ENCODE measurements around the gene DYNC2LI1. TPM values are rescaled to one million over a fixed set of nuclear protein-coding genes. Genes with fewer than 3 reads are reported as not detected.

The DYNC2LI1 gene
- polyA plus RNA-seq, 1 donor (not counting 4 experiments of a cell fraction or from before 2014, with no cell fraction given), result 29.9 TPM

GRCh38 chr2:43763091-43763490 lies 10.7 kb upstream of the DYNC2LI1 start:
- H3K4me2 ChIP-seq (ENCODE audit: control insufficient read depth, extremely low read depth, insufficient read depth, low read depth, low read length), result no peak overlapping the region
- H3K4me3 ChIP-seq (ENCODE audit: control insufficient read depth in 2 of 3, extremely low read depth in 1 of 3, insufficient read depth in 2 of 3, low read depth in 1 of 3, low read length in 3 of 3), result no peak overlapping the region
- H3K9me3 ChIP-seq (ENCODE audit: control insufficient read depth, low read depth, low read length), result no peaks in the 10 kb centered on the region
- no peak overlapping the region for H3K9ac ChIP-seq (ENCODE audit: control insufficient read depth, extremely low read depth, insufficient read depth, low read length)
- no peaks in the 10 kb centered on the region for H3K36me3 ChIP-seq (ENCODE audit: control insufficient read depth in 2 of 2, extremely low read depth in 1 of 2, insufficient read depth in 2 of 2, low read length in 2 of 2)
- H3K27me3 ChIP-seq (ENCODE audit: control insufficient read depth, extremely low read depth, insufficient read depth, low read length), result no peaks in the 10 kb centered on the region
- DNase-seq (ENCODE audit: low read depth, low spot score) (no peak), FAIRE-seq (no peak)
- H3K79me2 ChIP-seq (ENCODE audit: control insufficient read depth, insufficient read depth, low read length), result no peaks in the 10 kb centered on the region
- TF ChIP-seq CTCF (optimal IDR thresholded peaks at IDR 0.05 in 1 of 3, IDR thresholded peaks at IDR 0.05 in 1 of 3, conservative IDR thresholded peaks at IDR 0.05 in 1 of 3; ENCODE audit: extremely low read depth in 1 of 3, insufficient read depth in 2 of 3, low read length in 3 of 3), result no peak
- no peak for TF ChIP-seq EZH2 (IDR thresholded peaks at IDR 0.05; ENCODE audit: low read length)
- no peak overlapping the region for H3K27ac ChIP-seq (ENCODE audit: control insufficient read depth, insufficient read depth, low read length)
- H3K9me1 ChIP-seq (ENCODE audit: control insufficient read depth, extremely low read depth, insufficient read depth, low read length), result no peaks in the 10 kb centered on the region
- no peak overlapping the region for H2AFZ ChIP-seq (ENCODE audit: control insufficient read depth, low read length)
- peaks cover 26% of the 10 kb centered on the region for H3K4me1 ChIP-seq (ENCODE audit: control insufficient read depth, extremely low read depth, insufficient read depth, low read length)
- dilution Hi-C loops (cut with MboI; ENCODE audit: extremely low pct_ligation_motif_present, low sequenced_read_pairs), result no loop called here
- no peaks in the 10 kb centered on the region for H4K20me1 ChIP-seq (ENCODE audit: control insufficient read depth, extremely low read depth, insufficient read depth, low read length)

GRCh38 chr2:43764086-43764705 lies 9.6 kb upstream of the DYNC2LI1 start:
- Histone ChIP-seq H3K27ac (ENCODE audit: control insufficient read depth, insufficient read depth, low read length) (no peak overlapping the region), H3K9me3 (ENCODE audit: control insufficient read depth, low read depth, low read length) (no peaks in the 10 kb centered on the region), H3K4me3 (ENCODE audit: control insufficient read depth in 2 of 3, extremely low read depth in 1 of 3, insufficient read depth in 2 of 3, low read depth in 1 of 3, low read length in 3 of 3) (no peak overlapping the region), H3K4me1 (ENCODE audit: control insufficient read depth, extremely low read depth, insufficient read depth, low read length) (peaks cover 15% of the 10 kb centered on the region), H3K4me2 (ENCODE audit: control insufficient read depth, extremely low read depth, insufficient read depth, low read depth, low read length) (no peak overlapping the region), H3K36me3 (ENCODE audit: control insufficient read depth in 2 of 2, extremely low read depth in 1 of 2, insufficient read depth in 2 of 2, low read length in 2 of 2) (no peaks in the 10 kb centered on the region), H2AFZ (ENCODE audit: control insufficient read depth, low read length) (no peak overlapping the region), H3K27me3 (ENCODE audit: control insufficient read depth, extremely low read depth, insufficient read depth, low read length) (no peaks in the 10 kb centered on the region), H3K9ac (ENCODE audit: control insufficient read depth, extremely low read depth, insufficient read depth, low read length) (no peak overlapping the region), H3K9me1 (ENCODE audit: control insufficient read depth, extremely low read depth, insufficient read depth, low read length) (no peaks in the 10 kb centered on the region), H4K20me1 (ENCODE audit: control insufficient read depth, extremely low read depth, insufficient read depth, low read length) (no peaks in the 10 kb centered on the region), H3K79me2 (ENCODE audit: control insufficient read depth, insufficient read depth, low read length) (no peaks in the 10 kb centered on the region)
- FAIRE-seq (no peak), DNase-seq (ENCODE audit: low read depth, low spot score) (no peak)
- TF ChIP-seq EZH2 (IDR thresholded peaks at IDR 0.05; ENCODE audit: low read length) (no peak), CTCF (optimal IDR thresholded peaks at IDR 0.05 in 1 of 3, IDR thresholded peaks at IDR 0.05 in 1 of 3, conservative IDR thresholded peaks at IDR 0.05 in 1 of 3; ENCODE audit: extremely low read depth in 1 of 3, insufficient read depth in 2 of 3, low read length in 3 of 3) (no peak)
- dilution Hi-C loops (cut with MboI; ENCODE audit: extremely low pct_ligation_motif_present, low sequenced_read_pairs), result no loop called here
